Measurements from ENCODE around the gene SELENOT.
"Not testable (repeated sequence)": the region's sequence is repeated elsewhere in the genome, so short reads cannot be mapped to it uniquely, and the experiment has no call there.

SELENOT gene

DNA sequence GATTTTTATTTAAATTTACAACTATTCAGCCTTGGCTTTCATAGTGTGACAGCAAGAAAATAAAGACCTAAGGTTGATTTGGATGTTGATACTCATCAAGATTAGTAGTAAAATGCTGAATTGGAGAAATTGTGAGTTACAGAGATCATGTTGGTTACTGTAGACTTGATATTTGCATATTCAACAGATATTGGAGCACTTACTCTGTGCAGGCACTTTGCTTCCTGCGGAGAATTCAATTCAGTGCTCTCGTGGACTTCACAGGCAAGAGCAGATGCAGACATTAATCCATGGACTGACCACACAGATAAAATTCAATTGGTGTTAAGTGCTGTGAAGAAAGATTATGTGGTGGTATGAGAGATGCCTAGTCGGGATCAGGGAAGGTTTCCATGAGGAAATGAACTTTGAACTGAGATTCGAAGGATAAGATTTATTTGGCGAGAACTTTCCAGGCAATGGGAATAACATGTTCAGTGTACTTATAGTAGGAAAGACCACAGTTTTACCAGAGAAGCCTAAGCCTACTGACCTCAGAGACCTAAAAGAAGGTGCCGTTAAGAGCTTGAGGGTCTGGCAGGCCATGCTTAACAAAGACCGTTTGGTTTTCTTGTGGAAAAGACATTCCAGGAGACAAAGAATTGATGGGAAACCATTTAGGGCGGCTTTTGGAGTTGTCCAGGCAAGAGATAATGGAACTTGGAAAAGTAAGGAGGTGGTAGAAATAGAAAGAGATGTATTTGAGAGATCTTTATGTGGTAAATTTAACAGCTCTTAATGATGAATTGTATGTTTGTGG, 4.3 kb downstream of the SELENOT start:
- no peak for DNase-seq (ENCODE audit: low spot score)
- no peak for FAIRE-seq

GRCh38 chr3:150609988-150610387, 6.9 kb downstream of the SELENOT start:
- FAIRE-seq (no peak), DNase-seq (ENCODE audit: low spot score) (no peak)

GRCh38 chr3:150610785-150611184, 7.7 kb downstream of the SELENOT start:
- no peak for DNase-seq (ENCODE audit: low spot score)
- FAIRE-seq: no peak

GRCh38 chr3:150611666-150612065, 8.5 kb downstream of the SELENOT start:
- FAIRE-seq (no peak), DNase-seq (ENCODE audit: low spot score) (no peak)

DNA sequence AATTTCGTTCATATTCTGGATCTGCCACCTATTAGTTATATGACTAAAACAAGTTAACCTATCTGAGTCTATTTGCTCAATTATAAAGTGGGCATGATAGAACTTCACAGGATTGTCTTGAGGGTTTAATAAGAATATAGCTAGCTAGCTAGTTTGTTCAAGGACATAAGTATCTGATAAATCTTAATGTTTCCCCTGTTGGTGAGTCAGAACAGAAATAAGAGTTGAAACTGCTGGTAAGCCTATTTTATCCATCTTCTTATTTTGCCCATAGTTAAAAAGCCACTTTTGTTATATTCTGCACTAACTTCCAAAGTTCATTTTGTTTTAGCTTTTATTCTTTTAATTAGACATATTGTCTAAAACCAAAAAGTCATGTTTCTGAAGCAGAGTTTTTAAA, 9.4 kb downstream of the SELENOT start:
- FAIRE-seq: no peak
- no peak for DNase-seq (ENCODE audit: low spot score)

DNA sequence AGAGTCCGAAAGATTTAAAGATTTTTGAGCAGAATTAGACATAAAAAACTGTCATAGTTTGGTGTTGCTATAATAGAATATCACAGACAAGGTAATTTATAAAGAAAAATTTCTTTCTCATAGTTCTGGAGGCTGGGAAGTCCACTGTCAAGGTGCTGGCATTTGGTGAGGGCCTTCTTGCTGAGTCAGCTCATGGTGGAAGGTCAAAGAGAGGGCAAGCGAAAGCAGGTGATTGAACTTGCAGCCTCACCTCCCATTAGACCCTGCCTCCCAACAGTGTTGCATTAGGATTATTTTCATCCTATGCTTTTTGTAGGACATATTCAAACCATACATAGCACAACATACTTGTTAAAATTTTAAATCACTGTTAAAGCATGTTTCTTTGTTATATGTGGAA, 9.9 kb downstream of the SELENOT start:
- FAIRE-seq (no peak), DNase-seq (ENCODE audit: low spot score) (no peak)

GRCh38 chr3:150613709-150614480, 10.8 kb downstream of the SELENOT start:
- FAIRE-seq: no peak
- no peak for DNase-seq (ENCODE audit: low spot score)

DNA sequence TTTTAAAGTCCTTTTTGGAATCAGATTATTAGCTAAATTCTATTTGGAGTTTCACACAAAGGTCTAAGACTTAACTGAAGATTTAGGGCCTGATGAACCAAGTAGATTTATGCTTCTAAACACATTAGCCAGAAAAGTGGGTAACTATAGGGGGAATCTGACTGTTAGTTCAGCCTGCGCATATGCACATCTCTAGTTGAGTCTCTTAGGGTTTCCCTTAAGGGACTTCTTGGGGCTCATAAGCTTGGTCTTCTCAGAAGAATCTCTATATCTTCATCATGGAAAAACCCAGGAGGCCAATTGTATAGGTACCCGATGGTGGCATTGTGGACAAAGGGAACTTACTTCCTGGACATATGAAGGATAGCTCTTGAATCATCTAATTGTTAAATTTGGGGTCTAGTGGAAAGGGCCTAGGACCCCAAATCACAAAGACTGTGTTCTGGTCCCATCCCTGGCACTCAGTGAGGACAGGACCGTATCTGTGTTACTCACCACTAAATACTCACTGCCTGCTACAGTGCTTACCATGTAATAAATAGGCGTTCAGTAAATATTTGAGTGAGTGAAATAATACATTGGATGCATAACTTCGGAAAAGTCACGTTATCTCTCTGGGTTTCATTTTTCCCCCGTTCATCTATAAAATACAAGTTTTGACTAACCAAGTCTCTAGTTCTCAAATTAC, 17.0 kb downstream of the SELENOT start:
- no peak for FAIRE-seq
- DNase-seq (ENCODE audit: low spot score): no peak

DNA sequence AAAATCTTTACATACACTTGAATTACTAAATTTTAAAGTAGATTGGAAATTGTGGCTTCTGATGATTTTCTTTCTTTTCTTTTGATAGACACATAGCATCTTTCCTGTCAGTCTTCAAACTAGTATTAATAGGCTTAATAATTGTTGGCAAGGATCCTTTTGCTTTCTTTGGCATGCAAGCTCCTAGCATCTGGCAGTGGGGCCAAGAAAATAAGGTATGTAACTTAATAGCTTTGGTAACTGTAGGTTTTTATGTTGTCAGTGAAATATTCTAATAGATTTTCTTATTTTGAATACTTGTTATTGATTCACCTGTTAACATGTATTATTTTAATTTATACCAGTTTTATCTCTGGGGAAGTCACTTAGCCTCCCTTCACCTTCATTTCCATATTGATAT, 19.8 kb downstream of the SELENOT start:
- not testable (repeated sequence) for FAIRE-seq; DNase-seq (ENCODE audit: low spot score)

DNA sequence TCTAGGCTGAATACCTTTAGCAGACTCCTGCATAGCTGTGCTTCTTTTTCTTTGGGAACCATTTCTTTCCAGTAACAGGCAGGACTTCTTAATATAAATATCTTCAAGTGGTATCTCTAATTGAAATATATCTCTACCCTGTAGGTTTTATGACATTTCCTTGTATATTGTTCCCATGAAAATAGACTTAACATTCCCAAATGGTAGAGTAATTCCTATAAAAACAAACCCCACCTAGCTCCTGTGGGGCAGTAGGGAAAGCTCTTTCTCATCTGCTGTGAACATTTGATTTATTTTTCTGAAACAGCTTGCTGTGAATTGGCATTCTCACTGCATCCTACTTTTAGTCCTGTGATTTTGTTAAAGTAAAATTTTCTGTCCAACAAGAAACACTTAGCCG, 20.8 kb downstream of the SELENOT start:
- DNase-seq (ENCODE audit: low spot score) (no peak), FAIRE-seq (no peak)

- no peak for FAIRE-seq
- no peak for DNase-seq (ENCODE audit: low spot score)
Measured at GRCh38 chr3:150626148-150626930, 23.2 kb downstream of the SELENOT start.

DNA sequence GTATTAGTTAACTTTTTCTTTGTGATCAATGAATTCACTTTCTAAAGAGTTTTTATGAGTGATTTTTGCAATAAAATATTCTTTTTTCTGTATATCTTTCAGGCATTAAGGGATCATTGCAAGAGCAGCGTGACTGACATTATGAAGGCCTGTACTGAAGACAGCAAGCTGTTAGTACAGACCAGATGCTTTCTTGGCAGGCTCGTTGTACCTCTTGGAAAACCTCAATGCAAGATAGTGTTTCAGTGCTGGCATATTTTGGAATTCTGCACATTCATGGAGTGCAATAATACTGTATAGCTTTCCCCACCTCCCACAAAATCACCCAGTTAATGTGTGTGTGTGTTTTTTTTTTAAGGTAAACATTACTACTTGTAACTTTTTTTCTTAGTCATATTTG, 24.4 kb downstream of the SELENOT start:
- DNase-seq (ENCODE audit: low spot score) (no peak), FAIRE-seq (no peak)

GRCh38 chr3:150631515-150632221, 28.5 kb downstream of the SELENOT start:
- DNase-seq (ENCODE audit: low spot score): no peak
- FAIRE-seq: no peak

DNA sequence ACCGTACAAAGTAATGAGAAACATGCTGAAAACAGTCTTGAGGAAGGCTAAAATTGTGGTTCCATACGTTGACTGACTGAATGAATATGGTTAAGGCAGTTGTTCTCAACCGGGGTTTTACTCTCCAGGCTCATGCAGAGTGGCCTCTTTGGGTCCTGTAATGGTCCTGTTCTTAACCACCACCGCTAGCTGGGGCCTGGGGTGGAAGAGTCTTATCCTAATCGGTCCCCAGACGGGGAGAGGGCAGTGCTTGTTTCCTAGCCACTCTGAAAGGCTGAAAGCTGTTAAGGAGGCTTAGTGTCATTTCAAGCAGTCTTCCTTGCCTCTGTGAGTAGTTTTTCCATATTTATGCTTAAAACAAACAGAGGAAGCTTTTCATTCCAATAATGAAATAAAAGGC, 32.0 kb downstream of the SELENOT start:
- FAIRE-seq (no peak), DNase-seq (ENCODE audit: low spot score) (no peak)

DNA sequence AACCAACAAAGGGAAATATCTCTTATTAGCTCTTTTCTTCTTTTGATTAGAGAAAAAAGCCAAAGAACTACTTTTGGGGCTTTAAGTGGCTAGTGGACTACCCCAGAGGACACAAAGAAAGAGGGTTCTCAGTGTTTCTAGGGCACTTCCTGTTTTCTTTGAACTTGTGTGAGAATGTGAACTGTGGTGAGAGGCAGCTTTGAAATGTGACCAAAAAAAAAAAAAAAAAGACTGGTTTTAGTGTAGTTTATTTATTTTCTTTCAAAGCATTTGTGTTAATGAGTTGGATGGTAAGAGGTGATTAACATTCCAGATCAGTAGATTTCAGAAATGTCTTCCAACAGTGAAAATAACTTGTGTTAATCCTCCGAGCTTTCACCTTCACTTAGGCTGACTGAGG, 32.4 kb downstream of the SELENOT start:
- FAIRE-seq (no peak), DNase-seq (ENCODE audit: low spot score) (no peak)

DNA sequence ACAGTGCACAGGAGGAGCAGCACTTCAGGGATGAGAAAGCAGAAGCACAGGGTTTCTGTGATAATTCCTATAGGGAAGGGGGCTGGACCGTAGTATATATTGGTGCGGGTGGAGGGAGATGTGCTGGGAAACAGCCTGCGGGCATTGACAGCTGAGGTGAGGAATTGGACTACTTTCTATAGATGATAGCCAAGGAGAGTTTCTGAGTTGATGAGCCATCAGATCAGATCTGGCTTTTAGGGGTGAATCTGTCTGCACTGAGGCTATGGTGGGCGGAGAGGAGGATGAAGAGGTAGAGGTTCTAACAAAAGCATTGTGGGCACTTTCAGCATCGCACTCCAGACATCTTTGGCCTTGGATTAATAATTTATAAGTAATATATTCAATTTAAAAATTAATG, 33.1 kb downstream of the SELENOT start:
- FAIRE-seq (no peak), DNase-seq (ENCODE audit: low spot score) (no peak)

DNA sequence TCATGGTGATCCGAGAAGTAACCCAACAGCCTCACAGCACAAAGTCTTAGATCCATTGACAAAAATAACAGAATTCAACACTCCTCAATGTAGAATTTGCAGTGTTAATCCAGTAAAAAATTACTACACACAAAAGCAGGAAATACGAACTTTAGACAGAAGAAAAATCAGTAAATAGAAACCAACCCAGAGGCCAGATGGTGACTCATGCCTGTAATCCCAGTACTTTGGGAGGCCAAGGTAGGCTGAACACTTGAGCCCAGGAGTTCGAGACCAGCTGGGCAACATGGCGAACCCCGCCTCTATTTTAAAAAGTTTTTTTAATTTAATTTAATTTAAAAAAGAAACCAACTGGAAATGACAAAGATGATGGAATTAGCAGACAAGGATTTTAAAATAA, 36.1 kb downstream of the SELENOT start:
- FAIRE-seq (no peak), DNase-seq (ENCODE audit: low spot score) (no peak)

- FAIRE-seq: no peak
Measured at GRCh38 chr3:150640256-150640655, 37.1 kb downstream of the SELENOT start.

GRCh38 chr3:150653110-150653561, 50.0 kb downstream of the SELENOT start:
- FAIRE-seq: no peak
- no peak for DNase-seq (ENCODE audit: low spot score)

More at GRCh38 chr3:150640256-150640655, 37.1 kb downstream of the SELENOT start:
- no peak for DNase-seq (ENCODE audit: low spot score)

DNA sequence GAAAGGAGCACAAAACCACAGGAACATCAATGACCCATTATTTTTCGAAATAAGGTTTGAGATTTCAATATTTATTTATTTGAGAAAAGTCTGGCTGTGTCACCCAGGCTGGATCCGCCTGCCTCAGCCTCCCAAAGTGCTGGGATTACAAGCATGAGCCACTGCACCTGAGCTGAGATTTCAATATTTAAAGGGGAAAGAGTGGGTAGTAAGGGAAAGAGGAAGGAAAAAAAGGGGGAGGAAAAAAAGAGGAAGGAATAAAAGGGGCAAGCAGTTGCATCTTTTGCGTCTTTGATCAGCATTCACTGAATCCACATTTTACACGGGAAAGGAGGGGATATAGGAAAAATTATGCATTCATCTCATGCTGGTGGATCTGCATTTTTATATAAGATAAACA, 53.2 kb downstream of the SELENOT start:
- no peak for FAIRE-seq
- no peak for DNase-seq (ENCODE audit: low spot score)
